SK-N-SH (cell line): Measurements from ENCODE around the gene MCTP1.

ENCODE experiments used
- EZH2phosphoT487 ChIP-seq: fragments of 200-600 bp; sonication (generic); IDR thresholded peaks from 2 replicates; pipeline ENCODE4 v1.6.1; 2017; ENCODE audit warnings: low read depth, mixed run types, mild to moderate bottlenecking, antibody characterized with exemption, moderate library complexity, borderline replicate concordance
- FOSL2 ChIP-seq: IDR thresholded peaks from 2 replicates; pipeline ENCODE4 v1.4.0; 2012; ENCODE audit warnings: low read depth, mild to moderate bottlenecking, moderate library complexity, borderline replicate concordance
- FOXM1 ChIP-seq: IDR thresholded peaks from 2 replicates; pipeline ENCODE4 v1.4.0; 2012; ENCODE audit warnings: low read depth, mild to moderate bottlenecking
- GABPA ChIP-seq: IDR thresholded peaks from 2 replicates; pipeline ENCODE4 v1.4.0; 2012; ENCODE audit warnings: low read depth, mild to moderate bottlenecking
- JUND ChIP-seq: IDR thresholded peaks from 2 replicates; pipeline ENCODE4 v1.4.0; 2012
- NRF1 ChIP-seq: IDR thresholded peaks from 2 replicates; pipeline ENCODE4 v1.6.1; 2012; ENCODE audit warnings: low read depth, mild to moderate bottlenecking, low read length
- RCOR1 ChIP-seq: fragments of 150-350 bp; IDR thresholded peaks from 2 replicates; pipeline ENCODE4 v1.6.1; 2017; ENCODE audit warnings: antibody characterized with exemption, low read length
- REST ChIP-seq: IDR thresholded peaks from 2 replicates; pipeline ENCODE4 v1.6.1; 2012; ENCODE audit warnings: mild to moderate bottlenecking, low read depth, low read length, moderate library complexity
- RFX5 ChIP-seq: IDR thresholded peaks from 2 replicates; pipeline ENCODE4 v1.6.1; 2012; ENCODE audit warnings: mild to moderate bottlenecking, improper control_type of control experiment, low read length
- SIN3A ChIP-seq: IDR thresholded peaks from 2 replicates; pipeline ENCODE4 v1.6.1; 2012; ENCODE audit warnings: low read depth, mild to moderate bottlenecking, low read length, moderate library complexity, borderline replicate concordance
- TAF1 ChIP-seq: IDR thresholded peaks from 2 replicates; pipeline ENCODE4 v1.6.1; 2012; ENCODE audit warnings: low read depth, mild to moderate bottlenecking, low read length, moderate library complexity, borderline replicate concordance
- TEAD4 ChIP-seq: IDR thresholded peaks from 2 replicates; pipeline ENCODE4 v1.4.0; 2012; ENCODE audit warnings: mild to moderate bottlenecking, borderline replicate concordance; ENCODE audit not compliant: insufficient read depth
- YY1 ChIP-seq: IDR thresholded peaks from 2 replicates; pipeline ENCODE4 v1.4.0; 2012; ENCODE audit warnings: low read depth, mild to moderate bottlenecking
- TF ChIP-seq, protein P1 (sequence below): fragments of 200-600 bp; sonication (generic); IDR thresholded peaks from 2 replicates; pipeline ENCODE4 v1.6.1; 2017; ENCODE audit warnings: antibody characterized with exemption, mild to moderate bottlenecking, moderate library complexity

DNA sequence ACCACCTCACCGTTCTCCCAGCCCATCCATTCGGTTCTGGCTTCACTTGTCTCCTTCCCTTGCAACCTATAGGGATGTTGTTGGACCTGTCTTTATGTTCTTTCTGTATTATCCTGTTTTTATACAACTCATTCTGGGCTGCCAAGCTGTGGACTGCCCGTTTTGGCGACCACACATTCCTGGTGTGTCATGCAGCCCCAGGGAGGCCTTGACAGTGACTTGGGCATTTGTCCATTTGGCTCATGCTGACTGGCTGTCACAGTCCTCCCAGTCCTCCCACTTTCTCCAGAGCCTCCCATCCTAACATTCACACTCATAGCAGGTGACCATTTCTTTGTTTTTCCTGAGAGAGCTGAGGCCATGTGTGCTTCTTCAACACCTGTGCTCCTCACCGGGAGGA is 530.1 kb downstream of the MCTP1 start:
- TF ChIP-seq, protein P1, sequence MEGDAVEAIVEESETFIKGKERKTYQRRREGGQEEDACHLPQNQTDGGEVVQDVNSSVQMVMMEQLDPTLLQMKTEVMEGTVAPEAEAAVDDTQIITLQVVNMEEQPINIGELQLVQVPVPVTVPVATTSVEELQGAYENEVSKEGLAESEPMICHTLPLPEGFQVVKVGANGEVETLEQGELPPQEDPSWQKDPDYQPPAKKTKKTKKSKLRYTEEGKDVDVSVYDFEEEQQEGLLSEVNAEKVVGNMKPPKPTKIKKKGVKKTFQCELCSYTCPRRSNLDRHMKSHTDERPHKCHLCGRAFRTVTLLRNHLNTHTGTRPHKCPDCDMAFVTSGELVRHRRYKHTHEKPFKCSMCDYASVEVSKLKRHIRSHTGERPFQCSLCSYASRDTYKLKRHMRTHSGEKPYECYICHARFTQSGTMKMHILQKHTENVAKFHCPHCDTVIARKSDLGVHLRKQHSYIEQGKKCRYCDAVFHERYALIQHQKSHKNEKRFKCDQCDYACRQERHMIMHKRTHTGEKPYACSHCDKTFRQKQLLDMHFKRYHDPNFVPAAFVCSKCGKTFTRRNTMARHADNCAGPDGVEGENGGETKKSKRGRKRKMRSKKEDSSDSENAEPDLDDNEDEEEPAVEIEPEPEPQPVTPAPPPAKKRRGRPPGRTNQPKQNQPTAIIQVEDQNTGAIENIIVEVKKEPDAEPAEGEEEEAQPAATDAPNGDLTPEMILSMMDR, result no peak
- TF ChIP-seq EZH2phosphoT487 (no peak), FOSL2 (no peak), NRF1 (no peak), YY1 (no peak), FOXM1 (no peak), SIN3A (no peak), GABPA (no peak), TAF1 (no peak), REST (no peak), JUND (no peak), RCOR1 (no peak), TEAD4 (no peak), RFX5 (no peak)
